GM21723 (cell line): ENCODE data around the gene CYP27A1.
"Not testable (repeated sequence)": the region's sequence is repeated elsewhere in the genome, so short reads cannot be mapped to it uniquely, and the experiment has no call there.

Experiments
- ATAC-seq: cut with Tn5 transposase; IDR thresholded peaks from one replicate; pipeline ENCODE4 v1.9.1; 2021; ENCODE audit warnings: mild to moderate bottlenecking, moderate library complexity; ENCODE audit not compliant: unreplicated experiment

CYP27A1 gene

DNA sequence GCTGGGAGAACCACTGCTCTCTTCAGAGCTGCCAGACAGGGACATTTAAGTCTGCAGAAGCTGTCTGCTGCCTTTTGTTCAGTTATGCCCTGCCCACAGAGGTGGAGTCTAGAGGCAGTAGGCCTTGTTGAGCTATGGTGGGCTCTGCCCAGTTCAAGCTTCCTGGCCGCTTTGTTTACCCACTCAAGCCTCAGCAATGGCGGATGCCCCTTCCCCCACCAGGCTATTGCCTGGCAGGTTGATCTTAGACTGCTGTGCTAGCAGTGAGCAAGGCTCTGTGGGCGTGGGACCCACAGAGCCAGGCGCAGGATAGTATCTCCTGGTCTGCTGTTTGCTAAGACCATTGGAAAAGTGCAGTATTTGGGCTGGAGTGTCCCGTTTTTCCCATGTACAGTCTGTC lies 9.2 kb upstream of the CYP27A1 start:
- not testable (repeated sequence) for ATAC-seq

DNA sequence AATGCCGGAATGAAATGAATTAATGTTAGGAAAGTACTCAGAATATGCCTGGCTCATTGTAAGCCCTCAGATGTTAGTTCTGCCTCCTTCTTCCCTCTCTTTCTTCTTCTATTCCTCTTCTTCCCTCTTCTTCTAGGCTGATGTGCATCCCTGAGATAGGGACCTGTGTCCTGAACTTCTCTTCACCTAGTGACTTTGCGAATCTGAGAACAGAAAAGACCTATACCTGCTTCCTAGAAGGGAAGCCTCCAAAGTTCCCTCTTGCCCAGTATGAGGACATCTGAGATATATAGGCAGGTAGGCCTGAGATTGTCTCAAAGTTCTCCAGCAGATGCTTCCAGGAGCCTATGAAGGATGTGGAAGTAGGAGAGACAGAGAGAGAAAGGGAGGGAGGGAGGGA lies 8.1 kb upstream of the CYP27A1 start:
- ATAC-seq = no peak

DNA sequence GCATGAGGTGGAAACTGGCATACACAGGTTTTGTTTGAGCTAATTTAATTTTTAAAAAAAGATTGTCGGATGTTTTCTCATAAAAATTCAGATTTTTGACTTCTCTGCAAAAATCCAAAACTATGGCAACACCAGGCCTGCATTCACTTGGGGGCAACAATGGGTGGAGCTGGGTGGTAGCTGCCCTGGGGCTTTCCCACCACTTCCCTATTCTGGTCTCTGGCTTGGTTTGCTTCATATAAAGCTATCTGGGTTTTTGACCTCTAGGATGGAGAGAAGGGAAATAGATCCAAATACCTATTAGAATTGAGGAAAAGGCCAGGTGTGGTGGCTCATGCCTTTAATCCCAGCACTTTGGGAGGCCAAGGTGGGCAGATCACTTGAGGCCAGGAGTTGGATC lies 5.5 kb upstream of the CYP27A1 start:
- no peak for ATAC-seq

DNA sequence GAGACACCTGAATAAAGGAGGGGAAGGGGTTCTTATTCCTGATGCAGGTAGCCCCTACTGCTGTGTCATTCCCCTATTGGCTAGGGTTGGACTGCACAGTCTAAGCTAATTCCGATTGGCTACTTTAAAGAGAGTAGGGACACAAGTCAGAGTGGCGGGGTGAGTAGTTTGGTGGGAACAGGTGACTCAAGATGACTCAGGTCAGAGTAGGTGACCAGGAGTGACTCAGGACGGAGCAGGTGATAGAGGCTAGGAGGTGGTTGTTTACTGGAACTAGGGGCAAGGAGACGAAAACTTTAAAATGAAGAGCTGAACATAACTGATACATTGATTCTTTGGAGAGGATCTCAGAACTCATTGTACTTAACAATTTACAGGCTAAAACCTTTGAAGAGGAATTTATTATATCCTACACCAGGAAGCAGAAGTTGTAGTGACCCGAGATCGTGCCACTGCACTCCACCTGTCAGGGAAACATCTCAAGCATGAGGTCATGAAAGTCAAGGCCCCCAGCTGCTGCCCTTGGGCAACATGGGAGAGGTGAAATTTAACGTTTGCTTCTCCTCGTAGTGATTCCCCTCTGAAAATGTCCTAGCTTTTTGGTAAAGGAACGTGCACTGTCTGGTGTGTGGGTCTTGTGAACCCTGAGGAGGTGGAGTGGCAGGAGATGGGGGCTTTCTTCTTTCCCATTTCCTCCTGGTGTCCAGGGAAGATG lies 4.5 kb upstream of the CYP27A1 start:
- ATAC-seq = no peak

DNA sequence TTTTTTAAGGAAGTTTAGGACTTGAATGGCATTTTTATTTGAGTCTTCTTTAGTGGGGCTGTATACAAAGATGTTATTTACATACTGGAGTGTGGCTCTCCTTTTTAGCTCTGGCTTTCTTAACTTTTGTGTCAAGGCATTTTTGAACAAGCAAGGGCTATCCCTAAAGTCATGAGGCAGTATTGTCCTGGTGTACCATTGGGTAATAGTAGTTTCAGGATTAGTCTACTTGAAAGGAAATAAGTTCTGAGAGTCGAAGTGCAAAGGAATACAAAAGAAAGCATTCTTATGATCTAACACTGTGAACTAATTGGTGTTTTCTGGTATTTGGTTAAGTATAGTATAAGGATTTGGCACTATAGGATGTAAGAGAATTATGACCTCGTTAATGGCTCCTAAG lies 1.9 kb upstream of the CYP27A1 start:
- no peak for ATAC-seq

DNA sequence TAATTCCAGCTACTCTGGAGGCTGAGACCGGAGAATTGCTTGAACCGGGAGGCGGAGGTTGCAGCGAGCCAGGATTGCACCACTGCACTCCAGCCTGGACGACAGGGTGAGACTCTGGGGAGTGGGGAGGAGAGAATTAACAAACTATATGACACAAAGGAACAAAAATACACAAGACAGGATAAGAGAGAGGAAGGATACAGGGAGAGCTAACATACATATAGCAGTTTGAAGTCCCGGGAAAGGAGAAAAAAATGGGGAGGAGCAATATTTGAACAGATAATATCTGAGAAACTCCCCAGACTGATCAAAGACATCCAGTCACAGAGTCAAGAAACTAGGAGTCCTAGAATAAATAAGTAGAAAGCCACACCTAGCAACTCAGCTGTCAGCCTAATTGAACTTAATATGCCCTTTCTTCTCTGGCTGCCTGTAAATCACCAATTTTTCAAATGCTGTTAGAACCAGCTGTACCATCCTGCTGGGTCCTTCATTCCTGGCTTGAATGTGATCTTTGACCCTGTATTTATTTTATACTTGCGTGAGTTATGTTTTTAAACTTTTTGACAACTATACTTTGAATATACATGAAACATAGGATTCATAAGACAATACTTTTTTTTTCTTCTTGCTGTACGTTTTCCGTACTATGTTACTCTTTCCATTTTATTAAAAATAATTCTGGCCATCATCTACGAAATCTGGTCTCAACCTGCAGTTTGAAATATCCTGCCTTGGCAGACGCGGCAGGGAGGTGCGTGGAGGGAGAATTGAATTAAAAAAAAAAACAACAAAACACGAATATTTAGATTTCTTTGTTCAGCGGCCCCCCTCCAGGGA lies 876 bp upstream of the CYP27A1 start:
- no peak for ATAC-seq

DNA sequence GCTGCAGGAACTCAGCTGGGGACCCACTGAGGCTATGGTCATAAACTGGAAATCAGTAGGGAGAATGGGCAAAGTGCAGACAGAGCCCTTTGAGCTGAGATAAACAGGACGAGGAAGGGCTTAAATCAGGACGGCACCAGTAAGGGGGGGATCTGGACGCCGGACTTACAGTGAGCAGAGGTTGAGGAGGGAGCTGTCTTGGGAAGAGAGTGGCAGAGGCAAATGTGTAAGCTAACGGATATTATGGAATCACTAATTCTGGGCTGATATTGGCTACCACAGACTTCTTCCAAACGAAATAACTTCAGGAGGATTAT lies 539 bp downstream of the CYP27A1 start:
- no peak for ATAC-seq

DNA sequence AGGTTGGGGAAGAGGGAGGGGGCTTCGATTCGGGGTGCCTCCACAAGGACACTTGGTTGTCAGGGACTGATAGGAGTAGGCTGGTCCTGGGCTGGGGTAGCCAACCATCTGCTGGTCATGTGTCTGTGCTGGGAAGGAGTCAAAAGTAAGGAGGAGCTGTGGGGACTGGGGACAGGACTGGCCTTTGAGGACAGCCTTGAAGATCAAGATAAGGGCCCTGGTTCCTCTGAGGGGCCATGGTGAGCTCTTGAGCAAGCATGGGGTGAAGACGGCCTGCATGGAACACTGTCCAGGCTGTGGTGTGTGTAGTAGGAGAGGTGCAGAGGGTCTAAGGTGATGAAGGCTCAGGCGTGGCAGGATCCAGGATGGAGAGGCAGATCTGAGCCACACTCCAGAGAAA lies 1.7 kb downstream of the CYP27A1 start:
- no peak for ATAC-seq

DNA sequence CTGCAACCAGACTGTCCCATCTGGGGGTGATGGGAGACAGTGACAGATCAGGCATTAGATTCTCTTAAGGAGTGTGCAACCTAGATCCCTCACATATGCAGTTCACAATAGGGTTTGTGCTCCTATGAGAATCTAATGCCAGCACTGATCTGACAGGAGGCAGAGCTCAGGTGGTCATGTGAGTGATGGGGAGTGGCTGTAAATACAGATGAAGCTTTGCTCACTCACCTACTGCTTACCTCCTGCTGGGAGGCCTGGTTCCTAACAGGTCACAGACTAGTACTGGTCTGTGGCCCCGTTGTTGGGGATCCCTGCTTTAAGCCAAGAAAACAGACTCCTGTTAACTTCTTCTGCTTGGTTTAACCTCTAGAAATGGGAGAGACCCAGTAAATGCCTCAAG lies 3.2 kb downstream of the CYP27A1 start:
- no peak for ATAC-seq

DNA sequence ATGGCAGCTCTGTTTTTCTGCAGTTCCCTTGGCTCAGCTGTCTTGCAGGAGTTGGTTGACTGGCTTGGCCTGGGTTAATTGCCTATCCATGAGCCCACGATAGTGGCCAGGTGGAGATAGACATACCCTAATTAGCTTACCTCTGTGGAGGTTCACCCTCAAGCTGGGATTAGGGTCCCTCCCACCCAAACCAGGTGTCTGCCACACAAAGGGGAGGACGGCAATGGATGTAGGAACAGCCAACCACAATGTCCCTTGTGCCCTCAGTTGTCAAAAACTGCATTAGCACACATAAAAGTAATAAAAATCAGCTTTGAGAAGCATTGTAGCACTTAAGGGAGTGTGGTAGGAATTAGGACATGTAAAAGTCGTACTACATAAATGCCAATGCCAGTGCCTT lies 4.2 kb downstream of the CYP27A1 start:
- ATAC-seq = no peak

DNA sequence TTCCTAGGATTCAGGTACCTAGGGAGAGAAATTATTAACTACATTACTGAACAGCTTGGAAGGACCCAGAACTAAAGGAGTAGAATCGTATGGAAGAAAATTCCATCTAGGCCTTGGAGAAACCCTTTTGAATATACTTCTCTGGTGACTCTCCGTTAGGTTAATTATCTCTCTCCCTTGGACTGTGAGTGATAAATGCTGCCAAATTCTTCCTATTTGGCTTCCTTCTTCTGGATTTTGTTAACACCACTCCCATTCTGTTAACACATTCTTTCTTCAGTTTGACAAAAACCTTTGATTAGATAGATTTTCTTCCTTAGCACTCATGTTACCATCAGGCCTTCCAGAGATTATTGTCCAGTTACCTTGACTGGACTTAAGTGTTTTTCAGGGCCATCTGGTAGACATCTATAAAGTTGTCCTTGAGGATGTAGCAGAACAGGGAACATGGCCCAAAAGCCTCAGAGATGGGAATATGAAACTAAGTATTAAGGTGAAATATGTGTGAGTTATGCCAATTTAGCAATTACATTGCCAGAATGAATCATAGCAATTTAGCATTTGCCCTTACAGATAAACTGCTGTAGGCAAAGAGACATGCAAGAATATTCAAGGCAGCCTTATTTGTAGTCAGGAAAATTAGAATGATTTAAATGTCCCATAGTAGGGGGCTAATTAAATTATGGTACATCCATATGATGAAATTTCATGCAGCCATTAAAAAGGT lies 6.7 kb downstream of the CYP27A1 start:
- no peak for ATAC-seq

DNA sequence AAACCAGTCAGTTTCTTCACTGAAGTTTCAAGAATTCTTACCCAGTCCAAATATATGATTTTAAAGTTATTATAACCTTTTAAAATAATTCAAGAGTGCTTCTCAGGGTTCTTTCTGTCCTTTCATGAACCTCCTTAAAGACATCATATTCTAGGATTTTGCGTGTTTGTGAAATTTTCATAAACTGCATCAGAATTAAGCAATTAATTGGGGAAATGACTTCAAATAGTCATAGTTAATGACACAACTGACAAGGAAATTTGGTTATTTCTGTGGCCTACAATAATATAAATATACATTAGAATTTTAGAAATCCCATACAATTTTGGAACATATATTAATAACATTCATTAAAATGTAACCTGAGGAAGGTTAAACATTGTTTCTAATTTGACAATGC lies 10.5 kb downstream of the CYP27A1 start:
- no peak for ATAC-seq

DNA sequence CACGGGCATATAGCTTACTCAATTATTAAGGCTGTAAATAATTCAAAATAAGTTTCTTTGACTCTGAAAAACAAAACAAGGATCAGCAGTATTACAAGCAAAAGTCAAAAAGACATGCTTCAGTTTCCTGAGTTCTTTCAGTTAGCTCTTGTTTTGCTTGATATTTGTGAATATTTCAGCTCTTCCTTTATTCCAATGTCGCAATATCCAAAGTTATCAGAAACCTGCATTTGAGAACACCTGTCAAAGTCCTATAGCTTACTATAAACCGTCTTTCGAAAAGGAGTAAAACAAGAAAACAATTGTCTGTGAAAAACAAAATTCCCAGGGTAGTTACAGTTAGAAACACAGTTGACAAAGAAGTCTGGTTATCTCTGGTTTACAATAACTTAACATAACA lies 14.7 kb downstream of the CYP27A1 start:
- no peak for ATAC-seq

DNA sequence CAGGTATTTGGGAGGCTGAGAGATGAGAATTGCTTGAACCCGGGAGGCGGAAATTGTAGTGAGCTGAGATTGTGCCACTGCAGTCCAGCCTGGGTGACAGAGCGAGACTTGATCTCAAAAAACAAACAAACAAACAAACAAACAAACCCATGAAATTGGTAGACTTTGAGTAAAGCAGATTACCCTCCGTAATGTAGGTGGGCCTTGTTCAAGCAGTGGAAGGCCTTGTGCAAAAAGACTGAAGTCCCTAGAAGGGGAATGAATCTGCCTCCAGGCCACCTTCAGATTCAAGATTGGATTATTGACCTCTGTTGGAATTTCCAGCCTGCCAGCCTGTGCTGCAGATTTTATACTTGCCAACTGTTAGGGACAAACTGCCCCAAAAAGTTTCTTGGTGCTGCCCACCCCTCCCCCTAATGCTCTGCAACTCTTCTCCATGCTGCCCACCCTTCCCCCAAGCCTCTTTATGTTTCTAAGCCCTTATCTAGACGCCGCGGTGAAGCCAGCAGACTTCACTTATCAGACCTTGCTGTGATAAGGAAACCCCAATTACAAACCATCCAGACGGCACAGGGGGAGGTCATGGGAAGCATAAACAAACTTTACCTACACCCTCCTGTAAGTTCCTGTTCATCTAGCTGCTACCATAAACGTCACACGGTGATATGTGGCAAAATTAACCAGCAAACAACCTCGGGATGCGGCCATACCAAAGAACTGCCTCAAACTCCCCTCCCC lies 17.0 kb downstream of the CYP27A1 start:
- ATAC-seq = no peak

DNA sequence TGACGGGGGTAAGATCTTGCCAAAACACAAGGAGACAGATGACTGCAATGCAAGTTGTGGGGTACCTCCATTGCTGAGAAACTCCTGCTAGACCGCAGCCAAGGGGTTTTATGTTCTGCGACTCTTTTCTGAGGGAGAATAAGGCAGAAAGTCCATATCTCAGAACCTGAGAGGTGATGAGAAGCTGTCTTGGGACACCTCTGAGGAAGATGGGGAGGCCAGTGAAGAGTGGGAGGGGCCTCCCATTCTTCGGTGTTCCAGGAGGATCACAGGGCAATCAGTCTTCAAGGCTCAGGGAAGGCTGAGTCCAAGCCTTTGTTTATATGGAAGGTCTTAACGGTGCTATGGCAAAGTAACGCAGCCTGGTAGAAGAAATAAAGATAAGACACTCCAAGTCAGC lies 18.0 kb downstream of the CYP27A1 start:
- no peak for ATAC-seq

DNA sequence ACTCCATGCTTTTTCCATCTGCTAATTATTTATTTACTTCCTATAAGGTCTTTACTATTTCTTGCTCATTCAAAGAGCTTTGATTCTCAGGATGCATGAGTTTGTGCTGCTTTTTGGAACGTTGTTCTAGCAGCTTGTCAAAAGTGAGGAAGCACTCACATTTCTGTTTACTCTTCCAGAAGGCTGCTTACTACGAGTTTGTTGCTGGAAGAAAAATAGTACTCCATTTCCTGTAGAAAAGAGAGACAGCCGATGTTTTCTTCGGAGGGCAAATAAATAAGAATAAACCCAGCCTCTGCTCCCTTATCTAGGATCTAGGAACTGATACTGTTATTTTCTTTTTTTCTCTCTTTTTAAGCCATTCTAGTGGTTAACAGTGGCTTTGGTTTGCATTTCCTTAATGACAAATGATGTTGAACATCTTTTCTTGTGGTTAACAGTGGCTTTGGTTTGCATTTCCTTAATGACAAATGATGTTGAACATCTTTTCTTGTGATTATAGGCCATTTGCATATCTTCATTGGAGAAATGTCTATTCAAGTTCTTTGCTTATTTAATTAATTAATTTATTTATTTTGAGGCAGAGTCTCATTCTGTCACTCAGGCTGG lies 20.5 kb downstream of the CYP27A1 start:
- no peak for ATAC-seq

DNA sequence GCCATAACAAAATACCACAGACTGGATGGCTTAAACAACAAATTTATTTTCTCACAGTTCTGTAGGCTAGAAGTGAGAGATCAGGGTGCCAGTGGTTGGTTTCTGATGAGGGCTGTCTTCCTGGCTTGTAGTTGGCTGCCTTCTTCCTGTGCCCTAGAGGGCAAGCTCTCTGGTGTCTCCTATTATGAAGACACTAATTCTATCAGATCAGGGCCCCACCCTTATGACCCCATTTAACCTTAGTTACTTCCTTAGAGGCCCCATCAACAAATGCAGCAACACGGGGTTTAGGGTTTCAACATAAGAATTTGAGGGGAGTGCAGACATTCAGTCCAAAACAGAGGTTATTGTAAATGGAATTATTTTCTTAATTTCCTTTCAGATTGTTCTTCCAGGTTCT lies 22.9 kb downstream of the CYP27A1 start:
- no peak for ATAC-seq

DNA sequence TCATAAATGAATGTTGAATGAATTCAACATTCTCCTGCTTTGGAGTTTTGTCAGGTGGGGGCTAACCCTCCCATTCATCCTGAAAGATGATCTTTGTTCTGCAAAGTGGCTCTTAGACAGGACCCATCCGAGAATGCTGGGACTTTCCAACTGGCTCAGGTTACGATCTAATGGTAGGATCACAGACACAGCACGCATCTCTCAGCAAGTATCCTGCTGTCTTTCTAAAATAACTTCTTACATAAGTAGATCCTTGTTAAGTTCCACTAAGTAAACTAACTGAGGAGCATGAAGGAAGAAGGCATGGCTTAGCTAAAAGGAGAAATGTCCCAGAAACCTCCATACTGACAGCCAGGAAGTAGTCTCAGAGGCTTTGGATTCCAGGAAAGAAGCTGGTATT lies 23.7 kb downstream of the CYP27A1 start:
- no peak for ATAC-seq

DNA sequence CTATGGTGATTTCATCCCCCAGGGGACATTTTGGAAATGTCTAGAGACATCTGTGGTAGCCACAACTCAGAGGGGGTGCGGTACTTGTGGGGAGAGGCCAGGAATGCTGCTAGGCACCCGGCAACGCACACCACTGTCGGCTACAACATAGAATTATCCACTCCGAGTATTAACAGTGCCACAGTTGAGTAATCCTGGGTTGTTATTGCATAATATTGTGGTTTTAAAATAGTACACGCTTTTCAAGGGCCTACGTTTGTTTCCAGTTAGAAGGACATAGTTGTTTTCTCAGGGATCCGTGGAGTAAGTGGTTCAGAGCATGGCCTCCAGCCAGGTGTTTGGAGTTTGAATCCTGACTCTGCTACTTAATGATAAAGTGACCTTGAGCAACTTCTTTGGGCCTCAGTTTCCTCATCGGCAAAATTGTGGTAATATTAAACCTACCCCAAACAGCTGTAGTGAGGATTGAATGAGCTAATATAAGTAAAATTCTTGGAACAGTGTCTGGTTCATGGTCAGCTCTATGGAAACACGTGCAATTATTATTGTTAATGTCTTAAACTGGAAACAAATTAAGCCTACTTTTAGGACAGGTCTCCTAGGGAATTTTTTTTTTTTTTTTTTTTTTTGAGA lies 24.5 kb downstream of the CYP27A1 start:
- no peak for ATAC-seq

DNA sequence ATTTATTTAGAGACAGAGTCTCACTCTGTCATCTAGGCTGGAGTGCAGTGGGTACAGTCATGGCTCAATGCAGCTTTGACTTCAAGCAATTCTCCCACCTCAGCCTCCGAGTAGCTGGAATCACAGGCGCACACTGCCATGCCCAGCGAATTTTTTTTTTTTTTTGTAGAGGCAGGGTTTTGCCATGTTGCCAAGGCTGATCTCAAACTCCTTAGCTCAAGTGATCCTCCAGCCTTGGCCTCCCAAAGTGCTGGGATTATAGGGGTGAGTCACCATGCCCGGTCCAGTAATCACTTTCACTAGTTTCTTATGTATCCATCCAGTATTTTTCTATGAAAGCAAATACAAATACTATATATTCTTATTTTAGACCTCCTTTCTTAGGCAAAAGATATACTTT lies 25.7 kb downstream of the CYP27A1 start:
- ATAC-seq = no peak
